Skeletal muscle satellite cell (primary cell): ENCODE results near the gene KRT32.
"Not testable (repeated sequence)": the region's sequence is repeated elsewhere in the genome, so short reads cannot be mapped to it uniquely, and the experiment has no call there.

Experiments used
- H3K27me3 ChIP-seq: 2 replicates; pipeline ENCODE4 v1.7.0; 2013; ENCODE audit warnings: low read length; ENCODE audit not compliant: control insufficient read depth, insufficient read depth
- H3K36me3 ChIP-seq: 2 replicates; pipeline ENCODE4 v1.7.0; 2013; ENCODE audit warnings: mild to moderate bottlenecking, control low read depth, low read length; ENCODE audit not compliant: insufficient read depth
- H3K4me1 ChIP-seq: 2 replicates; pipeline ENCODE4 v1.7.0; 2013; ENCODE audit warnings: low read length; ENCODE audit not compliant: control insufficient read depth, insufficient read depth
- H3K4me2 ChIP-seq: 2 replicates; pipeline ENCODE4 v1.7.0; 2013; ENCODE audit warnings: mild to moderate bottlenecking, low read length
- H3K4me3 ChIP-seq: 2 replicates; pipeline ENCODE4 v1.7.0; 2013; ENCODE audit warnings: low read length
- H3K9ac ChIP-seq: 2 replicates; pipeline ENCODE4 v1.7.0; 2013; ENCODE audit warnings: mild to moderate bottlenecking, low read depth, low read length, moderate library complexity
- H3K9me3 ChIP-seq: replicated peaks from 2 replicates; pipeline ENCODE4 v1.7.0; 2013; ENCODE audit warnings: mild to moderate bottlenecking, control low read depth, low read length

KRT32 gene

GRCh38 chr17:41437769-41438168, 29.4 kb downstream of the KRT32 start:
- Histone ChIP-seq H3K36me3 (no peaks in the 10 kb centered on the region), H3K9ac (no peak overlapping the region), H3K9me3 (no peaks in the 10 kb centered on the region), H3K4me3 (no peak overlapping the region), H3K27me3 (peaks cover 25% of the 10 kb centered on the region), H3K4me2 (no peak overlapping the region), H3K4me1 (no peaks in the 10 kb centered on the region)

GRCh38 chr17:41437254-41437653, 29.9 kb downstream of the KRT32 start:
- Histone ChIP-seq H3K4me3 (no peak overlapping the region), H3K4me1 (no peaks in the 10 kb centered on the region), H3K36me3 (no peaks in the 10 kb centered on the region), H3K4me2 (no peak overlapping the region), H3K9me3 (no peaks in the 10 kb centered on the region), H3K9ac (no peak overlapping the region), H3K27me3 (peaks cover 22% of the 10 kb centered on the region)

GRCh38 chr17:41434415-41434814, 32.8 kb downstream of the KRT32 start:
- no peaks in the 10 kb centered on the region for H3K36me3 ChIP-seq
- no peak overlapping the region for H3K4me3 ChIP-seq
- H3K9ac ChIP-seq, result no peak overlapping the region
- H3K9me3 ChIP-seq, result no peaks in the 10 kb centered on the region
- H3K4me2 ChIP-seq, result no peak overlapping the region
- H3K27me3 ChIP-seq, result peaks cover 17% of the 10 kb centered on the region
- H3K4me1 ChIP-seq, result no peaks in the 10 kb centered on the region

- no peak overlapping the region for H3K4me2 ChIP-seq
- no peak overlapping the region for H3K9ac ChIP-seq
- H3K27me3 ChIP-seq, result peaks cover 17% of the 10 kb centered on the region
- no peaks in the 10 kb centered on the region for H3K9me3 ChIP-seq
- H3K4me1 ChIP-seq, result no peaks in the 10 kb centered on the region
- H3K4me3 ChIP-seq, result no peak overlapping the region
- H3K36me3 ChIP-seq, result no peaks in the 10 kb centered on the region
Observed at GRCh38 chr17:41434005-41434404, 33.2 kb downstream of the KRT32 start.

GRCh38 chr17:41433586-41433985, 33.6 kb downstream of the KRT32 start:
- Histone ChIP-seq H3K9me3 (no peaks in the 10 kb centered on the region), H3K4me3 (no peak overlapping the region), H3K4me1 (no peaks in the 10 kb centered on the region), H3K4me2 (no peak overlapping the region), H3K9ac (no peak overlapping the region), H3K36me3 (no peaks in the 10 kb centered on the region), H3K27me3 (peaks cover 17% of the 10 kb centered on the region)

GRCh38 chr17:41430376-41430775, 36.8 kb downstream of the KRT32 start:
- not testable (repeated sequence) for H3K9me3 ChIP-seq, H3K36me3 ChIP-seq, H3K4me1 ChIP-seq, H3K4me3 ChIP-seq, H3K4me2 ChIP-seq, H3K9ac ChIP-seq
- peaks cover 11% of the 10 kb centered on the region for H3K27me3 ChIP-seq

GRCh38 chr17:41429667-41430066, 37.5 kb downstream of the KRT32 start:
- Histone ChIP-seq H3K36me3 (no peaks in the 10 kb centered on the region), H3K4me3 (no peak overlapping the region), H3K4me1 (no peaks in the 10 kb centered on the region), H3K4me2 (no peak overlapping the region), H3K27me3 (peaks cover 11% of the 10 kb centered on the region), H3K9me3 (no peaks in the 10 kb centered on the region), H3K9ac (no peak overlapping the region)

GRCh38 chr17:41428591-41429291, 38.4 kb downstream of the KRT32 start:
- Histone ChIP-seq H3K4me3 (no peak overlapping the region), H3K9ac (no peak overlapping the region), H3K4me1 (no peaks in the 10 kb centered on the region), H3K9me3 (no peaks in the 10 kb centered on the region), H3K36me3 (no peaks in the 10 kb centered on the region), H3K27me3 (peaks cover 3% of the 10 kb centered on the region), H3K4me2 (no peak overlapping the region)

- Histone ChIP-seq H3K4me1 (peaks cover 20% of the 10 kb centered on the region), H3K9me3 (no peaks in the 10 kb centered on the region), H3K4me2 (no peak within 1 kb of the TSS)
Observed at GRCh38 chr17:41424111-41424635, 43.0 kb downstream of the KRT32 start, which contains the start of gene KRT37. Gene KRT37 (minus strand): TSS chr17:41424585. CDS start chr17:41424523, 62 bp downstream.

GRCh38 chr17:41422586-41422985, 44.6 kb downstream of the KRT32 start:
- not testable (repeated sequence) for H3K4me2 ChIP-seq, H3K9ac ChIP-seq, H3K27me3 ChIP-seq, H3K4me3 ChIP-seq, H3K36me3 ChIP-seq, H3K9me3 ChIP-seq
- H3K4me1 ChIP-seq, result peaks cover 23% of the 10 kb centered on the region

More at GRCh38 chr17:41424111-41424635, 43.0 kb downstream of the KRT32 start, which contains the start of gene KRT37:
- Histone ChIP-seq H3K4me3 (no peak within 1 kb of the TSS), H3K27me3 (no peaks in the 10 kb centered on the region), H3K9ac (no peak within 1 kb of the TSS), H3K36me3 (no peaks in the 10 kb centered on the region)

- Histone ChIP-seq H3K4me1 (peaks cover 29% of the 10 kb centered on the region), H3K9ac (no peak overlapping the region), H3K4me2 (no peak overlapping the region), H3K4me3 (no peak overlapping the region), H3K9me3 (no peaks in the 10 kb centered on the region), H3K27me3 (no peaks in the 10 kb centered on the region), H3K36me3 (no peaks in the 10 kb centered on the region)
Observed at GRCh38 chr17:41421617-41422016, 45.6 kb downstream of the KRT32 start.

GRCh38 chr17:41421116-41421515, 46.1 kb downstream of the KRT32 start:
- no peak overlapping the region for H3K4me3 ChIP-seq
- no peaks in the 10 kb centered on the region for H3K9me3 ChIP-seq
- H3K4me1 ChIP-seq, result peaks cover 34% of the 10 kb centered on the region
- no peaks in the 10 kb centered on the region for H3K36me3 ChIP-seq
- no peak overlapping the region for H3K4me2 ChIP-seq
- no peaks in the 10 kb centered on the region for H3K27me3 ChIP-seq
- H3K9ac ChIP-seq, result no peak overlapping the region
